KOPT-K1 (cell line): ENCODE measurements around the gene CES4A.

Experiments
- H3K27ac ChIP-seq: fragments of 200-600 bp; sonication (generic); 2 replicates; pipeline ENCODE4 v1.5.1; 2016; ENCODE audit warnings: antibody characterized with exemption, mild to moderate bottlenecking, low read depth, low read length; ENCODE audit not compliant: poor library complexity, severe bottlenecking
- H3K36me3 ChIP-seq: fragments of 200-600 bp; sonication (generic); 2 replicates; pipeline ENCODE4 v1.5.1; 2017; ENCODE audit warnings: antibody characterized with exemption, mild to moderate bottlenecking, low read length, moderate library complexity; ENCODE audit not compliant: insufficient read depth
- H3K9me3 ChIP-seq: fragments of 200-600 bp; sonication (generic); 2 replicates; pipeline ENCODE4 v1.5.1; 2017; ENCODE audit warnings: antibody characterized with exemption, low read length, mild to moderate bottlenecking; ENCODE audit not compliant: insufficient read depth, poor library complexity, severe bottlenecking

The CES4A gene

DNA sequence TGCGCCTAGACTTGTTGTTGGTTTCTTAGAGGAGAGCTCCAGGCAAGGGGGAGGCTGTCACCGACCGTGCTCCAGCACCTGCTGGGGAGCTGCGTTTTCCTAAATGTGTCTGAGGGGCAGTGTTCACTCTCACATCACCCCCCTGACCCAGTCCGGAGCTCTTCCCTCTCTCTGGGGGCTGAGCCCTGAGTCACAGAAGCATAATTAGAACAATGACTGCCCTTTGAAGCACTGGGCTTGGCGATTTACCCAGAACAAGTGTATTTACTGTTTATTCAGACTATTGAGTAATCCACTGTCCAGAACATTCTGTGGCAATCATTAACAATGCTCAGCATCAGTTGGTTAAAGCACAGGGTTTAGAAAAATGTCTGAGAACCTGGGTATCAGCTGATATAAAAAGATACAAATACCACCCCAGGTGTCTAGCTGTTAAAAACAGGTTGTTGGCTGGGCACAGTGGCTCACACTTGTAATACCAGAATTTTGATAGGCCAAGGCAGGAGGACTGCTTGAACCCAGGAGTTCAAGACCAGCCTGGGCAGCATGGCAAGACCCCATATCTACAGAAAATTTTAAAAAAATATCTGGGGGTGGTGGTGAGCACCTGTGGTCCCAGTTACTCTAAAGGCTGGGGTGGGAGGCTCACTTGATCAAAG lies 8.1 kb downstream of the CES4A start:
- Histone ChIP-seq H3K36me3 (no peaks in the 10 kb centered on the region), H3K27ac (no peak overlapping the region), H3K9me3 (no peaks in the 10 kb centered on the region)

GRCh38 chr16:66996983-66997358 lies 8.6 kb downstream of the CES4A start:
- H3K27ac ChIP-seq = no peak overlapping the region
- no peaks in the 10 kb centered on the region for H3K36me3 ChIP-seq

GRCh38 chr16:67000384-67001351 lies 12.3 kb downstream of the CES4A start:
- Histone ChIP-seq H3K36me3 (no peaks in the 10 kb centered on the region), H3K9me3 (no peaks in the 10 kb centered on the region), H3K27ac (no peak overlapping the region)

More at GRCh38 chr16:66996983-66997358, 8.6 kb downstream of the CES4A start:
- no peaks in the 10 kb centered on the region for H3K9me3 ChIP-seq

GRCh38 chr16:67001726-67002125 lies 13.3 kb downstream of the CES4A start:
- Histone ChIP-seq H3K36me3 (no peaks in the 10 kb centered on the region), H3K27ac (no peak overlapping the region), H3K9me3 (no peaks in the 10 kb centered on the region)

DNA sequence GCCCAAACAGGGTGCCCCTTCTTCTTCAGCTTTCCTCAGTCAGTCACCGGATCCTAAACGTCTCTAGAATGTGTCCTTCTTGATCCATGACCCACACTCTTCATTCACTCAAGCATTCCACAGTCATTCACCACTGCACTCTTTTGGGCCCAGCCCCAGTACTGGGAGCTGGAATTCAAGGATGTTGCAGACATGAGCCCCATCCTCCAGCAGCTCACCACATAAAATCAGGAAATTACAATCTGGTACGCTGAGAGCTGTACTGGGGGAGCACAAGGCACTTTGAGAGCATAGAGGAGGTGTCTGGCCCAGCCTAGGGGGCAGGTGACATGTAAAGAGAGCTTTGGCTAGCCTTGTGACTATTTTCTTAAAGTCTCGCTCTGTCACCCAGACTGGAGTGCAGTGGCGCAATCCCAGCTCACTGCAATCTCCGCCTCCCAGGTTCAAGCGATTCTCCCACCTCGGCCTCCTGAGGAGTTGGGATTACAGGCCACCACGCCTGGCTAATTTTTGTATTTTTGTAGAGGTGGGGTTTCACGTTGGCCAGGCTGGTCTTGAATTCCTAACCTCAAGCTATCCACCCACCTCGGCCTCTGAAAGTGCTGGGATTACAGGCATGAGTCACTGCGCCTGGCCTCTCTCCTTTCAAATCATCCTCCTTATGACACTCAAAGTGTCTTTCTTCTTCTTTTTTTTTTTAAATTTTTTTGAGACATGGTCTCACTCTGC lies 18.7 kb downstream of the CES4A start:
- H3K27ac ChIP-seq = no peak overlapping the region
- no peaks in the 10 kb centered on the region for H3K9me3 ChIP-seq

DNA sequence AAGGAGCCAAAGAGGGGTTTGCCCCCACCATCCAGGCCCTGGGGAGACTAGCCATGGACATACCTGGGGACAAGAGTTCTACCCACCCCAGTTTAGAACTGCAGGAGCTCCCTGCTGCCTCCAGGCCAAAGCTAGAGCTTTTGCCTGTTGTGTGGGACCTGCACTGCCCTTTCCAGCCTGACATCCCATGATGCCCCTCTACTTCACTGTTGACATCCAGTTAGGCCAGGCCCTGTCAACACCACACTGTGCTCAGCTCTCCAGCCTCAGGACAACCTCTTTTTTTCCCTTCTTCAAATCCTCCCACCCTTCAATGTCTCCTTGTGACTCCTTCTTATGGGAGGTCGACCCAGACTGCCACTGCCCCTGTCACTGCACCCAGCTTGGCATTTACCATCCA lies 20.8 kb downstream of the CES4A start:
- no peaks in the 10 kb centered on the region for H3K36me3 ChIP-seq
- H3K9me3 ChIP-seq = no peaks in the 10 kb centered on the region
- no peak overlapping the region for H3K27ac ChIP-seq

More for the DNA sequence above, 18.7 kb downstream of the CES4A start:
- H3K36me3 ChIP-seq = no peaks in the 10 kb centered on the region

DNA sequence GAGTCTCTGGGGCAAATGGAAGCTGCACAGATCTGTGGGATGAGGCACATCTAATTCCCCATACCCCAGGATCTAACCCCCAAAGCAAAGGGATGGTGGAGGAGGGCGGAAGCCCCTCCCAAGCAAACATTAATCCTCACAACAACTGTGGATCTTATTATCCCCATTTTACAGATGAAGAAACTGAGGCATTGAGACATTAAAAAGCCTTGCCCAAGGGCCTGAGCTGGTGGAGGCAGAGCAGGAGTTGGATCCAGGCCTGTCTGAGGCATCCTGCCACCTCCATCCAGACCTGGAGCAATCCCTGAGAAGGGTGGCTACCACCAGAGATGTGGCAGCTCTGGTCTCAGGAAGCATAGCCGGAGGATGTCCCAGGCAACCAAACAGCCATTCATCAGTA lies 22.9 kb downstream of the CES4A start:
- Histone ChIP-seq H3K9me3 (no peaks in the 10 kb centered on the region), H3K27ac (no peak overlapping the region), H3K36me3 (no peaks in the 10 kb centered on the region)

DNA sequence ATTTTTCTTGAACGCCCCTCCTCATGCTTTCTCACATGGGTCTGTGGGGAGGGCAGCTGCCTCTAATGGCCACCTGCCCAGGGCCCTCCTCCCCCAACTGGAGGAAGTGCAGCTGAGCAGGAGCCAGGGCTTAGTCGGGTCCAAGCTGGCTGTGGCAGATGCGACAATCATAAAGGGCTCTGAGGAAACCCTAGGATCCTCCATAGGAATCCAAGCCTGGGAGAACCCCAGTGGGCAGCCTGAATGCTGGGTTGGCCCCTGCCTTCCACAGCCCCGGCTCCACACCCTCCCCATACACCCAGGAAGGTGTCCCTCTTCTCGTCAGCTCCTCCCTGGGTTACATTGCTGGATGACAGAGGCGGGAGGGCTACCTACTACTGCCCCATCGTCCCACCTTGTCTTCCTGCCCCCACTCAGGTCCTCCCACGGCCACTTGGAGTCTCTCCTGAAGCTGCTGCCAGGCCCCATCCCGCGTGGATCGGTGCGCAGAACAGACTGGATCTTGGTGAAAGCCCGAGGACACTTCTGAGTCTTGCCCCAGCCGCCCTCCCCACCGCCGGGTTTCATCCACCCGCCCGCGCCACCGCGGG lies 24.9 kb downstream of the CES4A start:
- H3K36me3 ChIP-seq = no peaks in the 10 kb centered on the region
- no peaks in the 10 kb centered on the region for H3K9me3 ChIP-seq
- peak overlapping the region; percentile 64 for H3K27ac ChIP-seq

- H3K36me3 ChIP-seq = no peaks in the 10 kb centered on the region
- peak overlapping the region; percentile 64 for H3K27ac ChIP-seq
- H3K9me3 ChIP-seq = no peaks in the 10 kb centered on the region
Observed at GRCh38 chr16:67013823-67014633, 25.6 kb downstream of the CES4A start.

DNA sequence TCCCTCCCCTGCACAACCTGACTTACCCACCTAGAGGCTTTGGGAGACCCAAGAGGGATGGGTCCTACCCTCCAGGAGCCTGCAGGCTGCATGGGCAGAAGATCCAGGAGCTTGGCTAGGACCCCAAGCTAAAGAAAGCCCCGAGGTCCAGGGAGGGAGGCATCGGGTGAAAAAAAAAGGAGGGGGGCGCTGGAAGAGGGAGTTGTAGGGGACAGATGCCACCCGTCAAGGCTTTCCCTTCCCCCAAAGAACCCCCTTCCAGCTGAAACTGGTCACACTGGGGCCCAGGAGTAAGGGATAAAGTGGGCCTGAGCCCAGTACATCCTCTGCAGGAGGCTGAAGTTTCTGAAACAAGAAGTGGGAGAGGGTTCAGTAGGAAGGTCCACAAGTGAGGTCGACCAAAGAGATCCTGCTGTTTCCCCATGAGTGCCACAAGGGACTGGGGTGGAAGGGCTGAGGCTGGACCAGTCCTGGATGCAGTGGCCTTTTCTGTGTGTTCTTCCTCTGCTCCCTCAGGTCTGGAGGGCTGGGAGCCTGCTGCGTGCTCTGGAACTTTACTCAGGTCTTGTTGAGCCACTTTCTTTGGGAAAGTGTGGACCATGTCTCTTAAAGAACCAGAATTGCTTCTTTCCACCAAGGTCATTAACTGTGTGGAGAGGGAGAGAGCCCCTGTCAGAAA lies 26.4 kb downstream of the CES4A start:
- Histone ChIP-seq H3K9me3 (no peaks in the 10 kb centered on the region), H3K36me3 (no peaks in the 10 kb centered on the region), H3K27ac (peak overlapping the region; percentile 64)

- Histone ChIP-seq H3K27ac (no peak overlapping the region), H3K36me3 (no peaks in the 10 kb centered on the region), H3K9me3 (no peaks in the 10 kb centered on the region)
Observed at GRCh38 chr16:67015313-67015731, 26.9 kb downstream of the CES4A start.

GRCh38 chr16:67016143-67016542 lies 27.8 kb downstream of the CES4A start:
- H3K27ac ChIP-seq = no peak overlapping the region
- H3K9me3 ChIP-seq = no peaks in the 10 kb centered on the region
- H3K36me3 ChIP-seq = no peaks in the 10 kb centered on the region

DNA sequence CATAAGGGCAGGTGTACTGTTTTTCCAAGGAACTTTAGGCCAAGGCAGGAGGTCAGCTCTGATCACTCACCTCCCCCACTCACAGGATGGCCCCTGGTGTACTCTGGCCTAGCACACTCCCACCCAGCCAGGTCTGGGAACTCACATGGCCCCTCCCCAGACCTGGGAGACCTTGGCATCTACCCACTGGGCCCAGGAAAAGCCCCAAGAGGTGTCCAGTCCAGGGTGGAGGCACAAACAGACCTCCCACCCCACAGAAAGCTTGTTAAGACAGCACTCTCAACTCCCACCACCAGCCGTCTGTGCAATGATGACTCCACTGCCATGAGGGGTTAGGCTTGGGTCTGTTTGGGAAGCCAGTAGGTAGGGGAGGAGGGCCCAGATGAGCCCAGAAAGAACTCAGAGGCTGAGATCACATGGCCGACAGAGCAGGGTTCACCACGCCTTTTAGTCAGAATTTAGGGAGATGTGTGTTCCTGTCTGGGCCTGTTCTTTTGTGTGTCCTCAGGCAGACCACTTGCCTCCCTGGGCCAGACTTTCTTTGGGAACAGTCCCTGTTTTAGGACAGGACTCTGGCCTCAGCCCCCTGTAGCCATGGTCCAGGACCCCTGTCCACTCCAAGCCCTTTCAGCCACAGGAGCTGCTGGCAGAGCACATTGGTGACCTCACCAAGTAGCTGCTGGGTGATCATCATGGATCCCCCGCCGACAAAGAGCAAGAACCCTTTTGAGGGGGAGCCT lies 28.5 kb downstream of the CES4A start:
- H3K36me3 ChIP-seq = no peaks in the 10 kb centered on the region
- no peak overlapping the region for H3K27ac ChIP-seq
- no peaks in the 10 kb centered on the region for H3K9me3 ChIP-seq
